Mononuclear cell (primary cell): ENCODE results near the gene TENT4A. TPM values are rescaled to one million over a fixed set of nuclear protein-coding genes. Genes with fewer than 3 reads are reported as not detected.

Source experiments
- H3K27me3 ChIP-seq: 2 replicates; pipeline ENCODE4 v1.6.0; 2011; ENCODE audit warnings: low read length, control low read depth; ENCODE audit not compliant: insufficient read depth
- H3K4me1 ChIP-seq: 2 replicates; pipeline ENCODE4 v1.5.1; 2011; ENCODE audit warnings: mild to moderate bottlenecking, low read length, control low read depth; ENCODE audit not compliant: insufficient read depth
- H3K4me3 ChIP-seq: 2 replicates; pipeline ENCODE4 v1.5.1; 2011; ENCODE audit warnings: mild to moderate bottlenecking, low read length, moderate library complexity
- H3K9me3 ChIP-seq: 2 replicates; pipeline ENCODE4 v1.5.1; 2011; ENCODE audit warnings: low read depth, mild to moderate bottlenecking, control low read depth, low read length
- total RNA-seq: library from RNA; depleted of rRNA; stranded (reverse); fragments of >200 nt; gene quantifications from one replicate; pipeline ENCODE4 v1.2.3, GENCODE V29; 2012

Gene TENT4A
- total RNA-seq, 1 donor, result 38.9 TPM

GRCh38 chr5:6787941-6788340 lies 74.7 kb downstream of the TENT4A start:
- peaks cover 32% of the 10 kb centered on the region for H3K4me1 ChIP-seq
- H3K27me3 ChIP-seq, result no peaks in the 10 kb centered on the region

GRCh38 chr5:6788439-6788838 lies 75.2 kb downstream of the TENT4A start:
- Histone ChIP-seq H3K27me3 (no peaks in the 10 kb centered on the region), H3K4me3 (no peak overlapping the region), H3K9me3 (no peaks in the 10 kb centered on the region), H3K4me1 (peaks cover 37% of the 10 kb centered on the region)

More at GRCh38 chr5:6787941-6788340, 74.7 kb downstream of the TENT4A start:
- no peaks in the 10 kb centered on the region for H3K9me3 ChIP-seq
- no peak overlapping the region for H3K4me3 ChIP-seq

- Histone ChIP-seq H3K4me1 (peaks cover 35% of the 10 kb centered on the region), H3K27me3 (no peaks in the 10 kb centered on the region), H3K9me3 (no peaks in the 10 kb centered on the region), H3K4me3 (no peak overlapping the region)
Measured at GRCh38 chr5:6788956-6789649, 75.9 kb downstream of the TENT4A start.

- peaks cover 32% of the 10 kb centered on the region for H3K4me1 ChIP-seq
- no peak overlapping the region for H3K4me3 ChIP-seq
- H3K9me3 ChIP-seq, result no peaks in the 10 kb centered on the region
- no peaks in the 10 kb centered on the region for H3K27me3 ChIP-seq
Measured at GRCh38 chr5:6790346-6790865, 77.2 kb downstream of the TENT4A start.

- Histone ChIP-seq H3K27me3 (no peaks in the 10 kb centered on the region), H3K4me1 (peaks cover 30% of the 10 kb centered on the region), H3K9me3 (no peaks in the 10 kb centered on the region), H3K4me3 (no peak overlapping the region)
Measured at GRCh38 chr5:6791031-6791430, 77.8 kb downstream of the TENT4A start.

GRCh38 chr5:6792376-6792775 lies 79.1 kb downstream of the TENT4A start:
- Histone ChIP-seq H3K27me3 (no peaks in the 10 kb centered on the region), H3K4me1 (peaks cover 18% of the 10 kb centered on the region), H3K4me3 (no peak overlapping the region), H3K9me3 (no peaks in the 10 kb centered on the region)

GRCh38 chr5:6792911-6793471 lies 79.8 kb downstream of the TENT4A start:
- no peak overlapping the region for H3K4me3 ChIP-seq

GRCh38 chr5:6801236-6801635 lies 88.0 kb downstream of the TENT4A start:
- Histone ChIP-seq H3K4me3 (no peak overlapping the region), H3K9me3 (peaks cover 3% of the 10 kb centered on the region), H3K27me3 (no peaks in the 10 kb centered on the region), H3K4me1 (no peaks in the 10 kb centered on the region)

More at GRCh38 chr5:6792911-6793471, 79.8 kb downstream of the TENT4A start:
- Histone ChIP-seq H3K4me1 (peaks cover 12% of the 10 kb centered on the region), H3K27me3 (no peaks in the 10 kb centered on the region), H3K9me3 (no peaks in the 10 kb centered on the region)

- Histone ChIP-seq H3K9me3 (peaks cover 10% of the 10 kb centered on the region), H3K4me3 (no peak overlapping the region), H3K4me1 (no peaks in the 10 kb centered on the region), H3K27me3 (no peaks in the 10 kb centered on the region)
Measured at GRCh38 chr5:6803981-6804550, 90.8 kb downstream of the TENT4A start.

GRCh38 chr5:6804766-6805501 lies 91.7 kb downstream of the TENT4A start:
- Histone ChIP-seq H3K9me3 (peaks cover 10% of the 10 kb centered on the region), H3K27me3 (no peaks in the 10 kb centered on the region), H3K4me3 (no peak overlapping the region), H3K4me1 (no peaks in the 10 kb centered on the region)

- Histone ChIP-seq H3K4me3 (no peak overlapping the region), H3K4me1 (no peaks in the 10 kb centered on the region), H3K27me3 (no peaks in the 10 kb centered on the region), H3K9me3 (peaks cover 10% of the 10 kb centered on the region)
Measured at GRCh38 chr5:6805841-6806240, 92.6 kb downstream of the TENT4A start.

Other genes starting within 250 kb of the TENT4A start
- gene NSUN2, start 80.4 kb upstream of the TENT4A start, total RNA-seq, result 36.0 TPM
- gene SRD5A1, start 80.0 kb upstream of the TENT4A start, total RNA-seq, result 8.8 TPM